ENCODE measurements around the gene MYH13. TPM values are rescaled to one million over a fixed set of nuclear protein-coding genes. Genes with fewer than 3 reads are reported as not detected.

The MYH13 gene
- total RNA-seq, 1 experiment from 2014 or later, result not detected

DNA sequence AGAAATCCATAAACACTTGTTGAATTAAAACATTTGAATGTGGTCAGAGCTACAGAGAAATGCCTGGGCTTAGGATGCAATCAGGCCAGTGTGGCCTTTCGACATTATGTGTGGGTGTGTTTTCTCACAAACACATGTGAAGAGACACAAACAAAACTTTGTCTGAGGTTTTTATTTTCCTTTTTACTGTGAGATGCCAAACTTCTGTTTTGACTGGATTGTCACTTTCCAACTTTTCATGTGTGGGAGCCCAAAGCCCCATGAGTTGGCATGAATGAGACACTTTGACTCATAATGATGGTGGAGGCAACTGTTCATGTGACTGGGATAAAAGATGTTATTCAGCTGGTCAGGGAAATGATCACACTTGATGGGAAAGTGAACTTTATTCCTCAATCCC lies 102.5 kb downstream of the MYH13 start:
- H4K91ac ChIP-seq (ENCODE audit: insufficient read length, low read depth, low read length), result no peak overlapping the region
- H2BK120ac ChIP-seq (ENCODE audit: low read depth, low read length, poor library complexity, severe bottlenecking), result no peak overlapping the region
- H2BK15ac ChIP-seq (ENCODE audit: low read depth, low read length), result no peak overlapping the region
- H3T11ph ChIP-seq (ENCODE audit: low read length), result no peak overlapping the region
- no peaks in the 10 kb centered on the region for H3K23me2 ChIP-seq (ENCODE audit: insufficient read length, low read depth, low read length, poor library complexity, severe bottlenecking)
- peaks cover 2 to 4% of the 10 kb centered on the region in 2 experiments; a peak in 2 of 4 replicates for H3K4me1 Mint-ChIP-seq
- H3K79me2 ChIP-seq (ENCODE audit: insufficient read depth, low read length), result no peaks in the 10 kb centered on the region
- no peaks in the 10 kb centered on the region for H3K79me1 ChIP-seq (ENCODE audit: insufficient read depth, low read depth, low read length, poor library complexity, severe bottlenecking)
- H3K9me3 ChIP-seq (ENCODE audit: control insufficient read depth, low read depth, low read length), result no peaks in the 10 kb centered on the region
- H4K20me1 ChIP-seq (ENCODE audit: control insufficient read depth, insufficient read depth, insufficient read length), result no peaks in the 10 kb centered on the region
- no peak overlapping the region for H3K27ac Mint-ChIP-seq
- H4K5ac ChIP-seq (ENCODE audit: insufficient read length, low read depth, low read length), result no peak overlapping the region
- H3K4me1 ChIP-seq (ENCODE audit: insufficient read depth, low read length), result no peaks in the 10 kb centered on the region
- peaks cover 0 to 7% of the 10 kb centered on the region in 2 experiments; a peak in 1 of 5 replicates for H3K9me3 Mint-ChIP-seq
- H3K4ac ChIP-seq (ENCODE audit: low read depth, low read length), result no peak overlapping the region
- H3K27me3 ChIP-seq (ENCODE audit: insufficient read depth, low read length), result no peaks in the 10 kb centered on the region; the same call in 1 of the 2 replicates
- H2BK12ac ChIP-seq (ENCODE audit: insufficient read length, low read depth, low read length), result no peak overlapping the region
- no CpG with 5 or more reads among the region's 1 CpG for WGBS (ENCODE audit: extremely low coverage, insufficient read length, low lambda C conversion rate)
- no peak overlapping the region for H3K23ac ChIP-seq (ENCODE audit: insufficient read length, low read depth, low read length)
- H2AFZ ChIP-seq (ENCODE audit: low read length), result no peak overlapping the region
- TF ChIP-seq CTCF (conservative IDR thresholded peaks at IDR 0.05), result no peak
- H2BK20ac ChIP-seq (ENCODE audit: low read depth, low read length, poor library complexity, severe bottlenecking), result no peak overlapping the region
- no peak overlapping the region for H4K8ac ChIP-seq (replicated peaks; ENCODE audit: insufficient read length, low read depth, low read length)
- H3K4me2 ChIP-seq (ENCODE audit: insufficient read depth, insufficient read length, low read length), result no peak overlapping the region
- no peak overlapping the region for H3K27ac ChIP-seq (ENCODE audit: insufficient read length, low read depth, low read length)
- H3K56ac ChIP-seq (ENCODE audit: insufficient read length, low read depth, low read length), result no peak overlapping the region
- H3K36me3 Mint-ChIP-seq (ENCODE audit: insufficient read depth in 1 of 3, low read depth in 3 of 3), result no peaks in the 10 kb centered on the region
- DNase-seq, result no peak
- H3K18ac ChIP-seq (ENCODE audit: insufficient read length, low read depth, low read length), result no peak overlapping the region
- H2BK5ac ChIP-seq (ENCODE audit: insufficient read length, low read length), result no peak overlapping the region
- no peak overlapping the region for H2AK5ac ChIP-seq (ENCODE audit: insufficient read length, low read length)
- H3K27me3 Mint-ChIP-seq (ENCODE audit: low read depth), result peaks cover 4% of the 10 kb centered on the region; the same call in 1 of the 2 replicates
- no peak overlapping the region for H3K4me3 Mint-ChIP-seq
- H3K14ac ChIP-seq (ENCODE audit: insufficient read depth, low read length), result no peak overlapping the region
- H3K9ac ChIP-seq (ENCODE audit: extremely low read depth, insufficient read length, low read length), result no peak overlapping the region
